ENCODE measurements around the gene CLNK. TPM values are rescaled to one million over a fixed set of nuclear protein-coding genes. Genes with fewer than 3 reads are reported as not detected.

CLNK gene
- polyA plus RNA-seq, 1 of the 3 experiments (the other 2 are of a cell fraction): not detected

GRCh38 chr4:10656988-10657387 is 27.6 kb downstream of the CLNK start (continued):
- TF ChIP-seq IRF3 (IDR thresholded peaks at IDR 0.05; ENCODE audit: low read depth, low read length): no peak

GRCh38 chr4:10656420-10656819 is 28.1 kb downstream of the CLNK start:
- ChIA-PET CTCF (no interaction called here), POLR2A (no interaction called here)

GRCh38 chr4:10655968-10656367 is 28.6 kb downstream of the CLNK start:
- peak; percentile 29; the same call in 1 of the 2 replicates for TF ChIP-seq FOSL2 (IDR thresholded peaks at IDR 0.05; ENCODE audit: borderline replicate concordance, low read depth)
- TF ChIP-seq JUND (IDR thresholded peaks at IDR 0.05): peak; percentile 16; the same call in 1 of the 2 replicates
- no peak for TF ChIP-seq CHD2 (IDR thresholded peaks at IDR 0.05; ENCODE audit: low read length, partially characterized antibody)
- Histone ChIP-seq H4K20me1 (ENCODE audit: insufficient read depth) (no peaks in the 10 kb centered on the region), H2AFZ (ENCODE audit: low read depth) (no peak overlapping the region), H3K9me2 (no peaks in the 10 kb centered on the region), H3F3A (replicated peaks; ENCODE audit: insufficient read depth) (no peaks in the 10 kb centered on the region), H3K79me2 (ENCODE audit: insufficient read depth) (no peaks in the 10 kb centered on the region), H3K27me3 (ENCODE audit: insufficient read depth) (no peaks in the 10 kb centered on the region), H3K4me1 (ENCODE audit: control insufficient read depth in 1 of 2, insufficient read depth in 2 of 2, low read depth in 1 of 2, low read length in 1 of 2) (no peaks in the 10 kb centered on the region), H3K4me3 (ENCODE audit: low read depth in 2 of 2, low read length in 1 of 2) (no peak overlapping the region), H3K4me2 (peak overlapping the region; percentile 43; the same call in 1 of the 2 replicates), H3K36me3 (replicated peaks in 1 of 2; ENCODE audit: control insufficient read depth in 1 of 2, insufficient read depth in 2 of 2, low read length in 1 of 2) (no peaks in the 10 kb centered on the region), H3K9ac (no peak overlapping the region), H3K9me3 (no peaks in the 10 kb centered on the region), H3K27ac (ENCODE audit: low read depth in 2 of 2, low read length in 1 of 2) (no peak overlapping the region)
- no peak for DNase-seq
- CTCF ChIA-PET: no interaction called here
- WGBS (ENCODE audit: low lambda C conversion rate): 17% methylated on average over 6 of the region's 6 CpGs
- POLR2A ChIA-PET: no interaction called here

More at GRCh38 chr4:10656420-10656819, 28.1 kb downstream of the CLNK start:
- Histone ChIP-seq H3K4me2 (no peak overlapping the region), H3K79me2 (ENCODE audit: insufficient read depth) (no peaks in the 10 kb centered on the region), H3K27me3 (ENCODE audit: insufficient read depth) (no peaks in the 10 kb centered on the region), H3K27ac (ENCODE audit: low read depth in 2 of 2, low read length in 1 of 2) (no peak overlapping the region), H3K4me3 (ENCODE audit: low read depth in 2 of 2, low read length in 1 of 2) (no peak overlapping the region), H3F3A (replicated peaks; ENCODE audit: insufficient read depth) (no peaks in the 10 kb centered on the region), H3K4me1 (ENCODE audit: control insufficient read depth in 1 of 2, insufficient read depth in 2 of 2, low read depth in 1 of 2, low read length in 1 of 2) (no peaks in the 10 kb centered on the region), H4K20me1 (ENCODE audit: insufficient read depth) (no peaks in the 10 kb centered on the region), H3K9me3 (no peaks in the 10 kb centered on the region), H3K36me3 (replicated peaks in 1 of 2; ENCODE audit: control insufficient read depth in 1 of 2, insufficient read depth in 2 of 2, low read length in 1 of 2) (no peaks in the 10 kb centered on the region), H3K9me2 (no peaks in the 10 kb centered on the region), H2AFZ (ENCODE audit: low read depth) (no peak overlapping the region), H3K9ac (no peak overlapping the region)
- 37% methylated on average over 3 of the region's 3 CpGs for WGBS (ENCODE audit: low lambda C conversion rate)
- no peak for DNase-seq
- TF ChIP-seq FOSL2 (IDR thresholded peaks at IDR 0.05; ENCODE audit: borderline replicate concordance, low read depth): no peak
- TF ChIP-seq RFX5 (IDR thresholded peaks at IDR 0.05; ENCODE audit: low read length): no peak
- TF ChIP-seq POLR2AphosphoS5 (IDR thresholded peaks at IDR 0.05; ENCODE audit: low read depth, low read length): no peak
- TF ChIP-seq TCF12 (IDR thresholded peaks at IDR 0.05): no peak
- no peak for TF ChIP-seq MAX (IDR thresholded peaks at IDR 0.05; ENCODE audit: low read depth)
- TF ChIP-seq YY1 (IDR thresholded peaks at IDR 0.05; ENCODE audit: low read depth): no peak

GRCh38 chr4:10648479-10648878 is 36.1 kb downstream of the CLNK start:
- WGBS (ENCODE audit: low lambda C conversion rate): 3% methylated on average over 2 of the region's 2 CpGs
- Histone ChIP-seq H3K36me3 (replicated peaks in 1 of 2; ENCODE audit: control insufficient read depth in 1 of 2, insufficient read depth in 2 of 2, low read length in 1 of 2) (no peaks in the 10 kb centered on the region), H3K4me3 (ENCODE audit: low read depth in 2 of 2, low read length in 1 of 2) (no peak overlapping the region), H4K20me1 (ENCODE audit: insufficient read depth) (no peaks in the 10 kb centered on the region), H3K79me2 (ENCODE audit: insufficient read depth) (no peaks in the 10 kb centered on the region), H3K27me3 (ENCODE audit: insufficient read depth) (no peaks in the 10 kb centered on the region), H3K9me2 (no peaks in the 10 kb centered on the region), H3K9me3 (no peaks in the 10 kb centered on the region), H2AFZ (ENCODE audit: low read depth) (no peak overlapping the region), H3K27ac (ENCODE audit: low read depth in 2 of 2, low read length in 1 of 2) (no peak overlapping the region), H3K4me2 (no peak overlapping the region), H3F3A (replicated peaks; ENCODE audit: insufficient read depth) (no peaks in the 10 kb centered on the region), H3K9ac (no peak overlapping the region), H3K4me1 (ENCODE audit: control insufficient read depth in 1 of 2, insufficient read depth in 2 of 2, low read depth in 1 of 2, low read length in 1 of 2) (no peaks in the 10 kb centered on the region)
- ChIA-PET POLR2A (no interaction called here), CTCF (interaction anchor here (1.2 kb wide), 1 partner anchor 96 kb away, joined by 4 read pairs; no protein-coding TSS in a partner anchor)
- DNase-seq: no peak
- TF ChIP-seq EP300 (IDR thresholded peaks at IDR 0.05; ENCODE audit: borderline replicate concordance in 1 of 2, low read depth in 1 of 2, low read length in 1 of 2): no peak
- TF ChIP-seq ELF1 (IDR thresholded peaks at IDR 0.05): no peak
- TF ChIP-seq USF1 (IDR thresholded peaks at IDR 0.05; ENCODE audit: borderline replicate concordance, low read depth): no peak
- no peak for TF ChIP-seq JUND (IDR thresholded peaks at IDR 0.05)
- TF ChIP-seq TCF12 (IDR thresholded peaks at IDR 0.05): no peak
- no peak for TF ChIP-seq REST (IDR thresholded peaks at IDR 0.05; ENCODE audit: low read depth, low read length)
- no peak for TF ChIP-seq RXRA (IDR thresholded peaks at IDR 0.05; ENCODE audit: borderline replicate concordance, low read depth)
- TF ChIP-seq IRF3 (IDR thresholded peaks at IDR 0.05; ENCODE audit: low read depth, low read length): no peak
